Measurements from ENCODE around the gene BOK. TPM values are rescaled to one million over a fixed set of nuclear protein-coding genes. Genes with fewer than 3 reads are reported as not detected.

Gene BOK
- total RNA-seq, 1 donor from 2014 or later: 35.4 TPM

GRCh38 chr2:241615041-241615440, 56.5 kb downstream of the BOK start:
- H3K27me3 ChIP-seq: no peaks in the 10 kb centered on the region
- H3K36me3 ChIP-seq: peaks cover 0 to 3% of the 10 kb centered on the region in 2 donors
- no peak for DNase-seq (ENCODE audit: low spot score in 2 of 2)
- TF ChIP-seq CTCF (IDR thresholded peaks at IDR 0.05): no peak
- intact Hi-C loops (cut with DNase I): no loop called here
- no peak overlapping the region for H3K27ac ChIP-seq
- no peak overlapping the region for H3K4me3 ChIP-seq
- H3K4me1 ChIP-seq: no peaks in the 10 kb centered on the region
- H3K9me3 ChIP-seq: no peaks in the 10 kb centered on the region

GRCh38 chr2:241615522-241616052, 57.0 kb downstream of the BOK start:
- peaks cover 0 to 3% of the 10 kb centered on the region in 2 donors for H3K36me3 ChIP-seq
- intact Hi-C loops (cut with DNase I): no loop called here
- H3K9me3 ChIP-seq: no peaks in the 10 kb centered on the region
- H3K27ac ChIP-seq: no peak overlapping the region
- no peak overlapping the region for H3K4me3 ChIP-seq
- no peak for DNase-seq (ENCODE audit: low spot score in 2 of 2)
- TF ChIP-seq CTCF (IDR thresholded peaks at IDR 0.05): no peak
- no peaks in the 10 kb centered on the region for H3K27me3 ChIP-seq
- no peaks in the 10 kb centered on the region for H3K4me1 ChIP-seq

- Histone ChIP-seq H3K4me1 (no peaks in the 10 kb centered on the region), H3K4me3 (no peak overlapping the region), H3K27me3 (no peaks in the 10 kb centered on the region), H3K27ac (no peak overlapping the region), H3K36me3 (peaks cover 0 to 3% of the 10 kb centered on the region in 2 donors), H3K9me3 (no peaks in the 10 kb centered on the region)
- intact Hi-C loops (cut with DNase I): no loop called here
- DNase-seq (ENCODE audit: low spot score in 2 of 2): no peak
- no peak for TF ChIP-seq CTCF (IDR thresholded peaks at IDR 0.05)
These were observed 57.9 kb downstream of the BOK start for GRCh38 chr2:241616168-241617125.

- intact Hi-C loops (cut with DNase I): no loop called here
- H3K4me1 ChIP-seq: no peaks in the 10 kb centered on the region
- no peaks in the 10 kb centered on the region for H3K27me3 ChIP-seq
These were observed 59.0 kb downstream of the BOK start for GRCh38 chr2:241617431-241618154.

More at GRCh38 chr2:241617431-241618154, 59.0 kb downstream of the BOK start:
- Histone ChIP-seq H3K27ac (no peak overlapping the region), H3K36me3 (peaks cover 0 to 3% of the 10 kb centered on the region in 2 donors), H3K4me3 (peak overlapping the region in 1 of 2 donors; percentile 20), H3K9me3 (no peaks in the 10 kb centered on the region)
- no peak for TF ChIP-seq CTCF (IDR thresholded peaks at IDR 0.05)
- no peak for DNase-seq (ENCODE audit: low spot score in 2 of 2)
